Measurements from ENCODE around the gene BRMS1L.
"Not testable (repeated sequence)": the region's sequence is repeated elsewhere in the genome, so short reads cannot be mapped to it uniquely, and the experiment has no call there.

DNA sequence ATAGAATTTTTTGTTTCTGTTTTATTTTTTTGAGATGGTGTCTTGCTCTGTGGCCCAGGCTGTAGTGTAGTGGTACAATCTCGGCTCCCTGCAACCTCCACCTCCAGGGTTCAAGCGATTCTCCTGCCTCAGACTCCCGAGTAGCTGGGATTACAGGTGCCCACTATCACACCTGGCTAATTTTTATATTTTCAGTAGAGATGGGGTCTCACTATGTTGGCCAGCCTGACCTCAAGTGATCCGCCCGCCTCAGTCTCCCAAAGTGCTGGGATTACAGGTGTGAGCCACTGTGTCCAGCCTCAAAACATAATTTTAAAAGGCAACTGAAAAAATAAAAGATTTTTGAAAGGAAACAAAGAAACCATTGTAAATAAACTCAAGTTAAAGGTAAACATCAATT lies 48.6 kb upstream of the BRMS1L start:
- TF ChIP-seq EZH2phosphoT487 (IDR thresholded peaks at IDR 0.05; ENCODE audit: borderline replicate concordance, low read length) = not testable (repeated sequence)
- TF ChIP-seq, protein P1, sequence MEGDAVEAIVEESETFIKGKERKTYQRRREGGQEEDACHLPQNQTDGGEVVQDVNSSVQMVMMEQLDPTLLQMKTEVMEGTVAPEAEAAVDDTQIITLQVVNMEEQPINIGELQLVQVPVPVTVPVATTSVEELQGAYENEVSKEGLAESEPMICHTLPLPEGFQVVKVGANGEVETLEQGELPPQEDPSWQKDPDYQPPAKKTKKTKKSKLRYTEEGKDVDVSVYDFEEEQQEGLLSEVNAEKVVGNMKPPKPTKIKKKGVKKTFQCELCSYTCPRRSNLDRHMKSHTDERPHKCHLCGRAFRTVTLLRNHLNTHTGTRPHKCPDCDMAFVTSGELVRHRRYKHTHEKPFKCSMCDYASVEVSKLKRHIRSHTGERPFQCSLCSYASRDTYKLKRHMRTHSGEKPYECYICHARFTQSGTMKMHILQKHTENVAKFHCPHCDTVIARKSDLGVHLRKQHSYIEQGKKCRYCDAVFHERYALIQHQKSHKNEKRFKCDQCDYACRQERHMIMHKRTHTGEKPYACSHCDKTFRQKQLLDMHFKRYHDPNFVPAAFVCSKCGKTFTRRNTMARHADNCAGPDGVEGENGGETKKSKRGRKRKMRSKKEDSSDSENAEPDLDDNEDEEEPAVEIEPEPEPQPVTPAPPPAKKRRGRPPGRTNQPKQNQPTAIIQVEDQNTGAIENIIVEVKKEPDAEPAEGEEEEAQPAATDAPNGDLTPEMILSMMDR (conservative IDR thresholded peaks at IDR 0.05; ENCODE audit: low read depth, low read length) = not testable (repeated sequence)

Data from PC-3 (cell line).